Upper lobe of left lung (tissue), 6 donors: ENCODE measurements around the gene RAD51AP1. TPM values are rescaled to one million over a fixed set of nuclear protein-coding genes. Genes with fewer than 3 reads are reported as not detected.
"Not testable (repeated sequence)": the region's sequence is repeated elsewhere in the genome, so short reads cannot be mapped to it uniquely, and the experiment has no call there.

Source experiments
- ATAC-seq, 2 donors: fragments of 200-7000 bp; cut with Tn5 transposase; one replicate each; pipeline ENCODE4 v1.9.1; 2022; ENCODE audit warnings: mild to moderate bottlenecking in 2 of 2, moderate library complexity in 2 of 2; ENCODE audit not compliant: low FRiP score in 2 of 2
- DNase-seq, 2 donors: peaks; one replicate each; pipeline ENCODE4 v3.0.0-alpha.2; 2019 to 2020
- H3K27ac ChIP-seq, 4 donors: fragments of 200-600 bp; sonication (generic); one replicate each; pipeline ENCODE4 v1.5.1; 2016 to 2019
- H3K27me3 ChIP-seq, 4 donors: fragments of 200-600 bp; sonication (generic); one replicate each; pipeline ENCODE4 v1.5.1; 2017 to 2019
- H3K36me3 ChIP-seq, 4 donors: fragments of 200-600 bp; sonication (generic); one replicate each; pipeline ENCODE4 v1.5.1; 2016 to 2019
- H3K4me1 ChIP-seq, 4 donors: fragments of 200-600 bp; sonication (generic); one replicate each; pipeline ENCODE4 v1.5.1; 2018 to 2019
- H3K4me3 ChIP-seq, 4 donors: fragments of 200-600 bp; sonication (generic); one replicate each; pipeline ENCODE4 v1.5.1; 2017 to 2019; ENCODE audit warnings: mild to moderate bottlenecking in 2 of 4, moderate library complexity in 1 of 4
- H3K9me3 ChIP-seq, 4 donors: fragments of 200-600 bp; sonication (generic); one replicate each; pipeline ENCODE4 v1.5.1; 2018 to 2019
- CTCF ChIP-seq, 6 experiments: fragments of 450-650 bp in 4 of 6; fragments of 200-600 bp in 2 of 6; sonication (generic) in 2 of 6; IDR thresholded peaks; one replicate each; pipeline ENCODE4 v1.5.1; 2016 to 2019; ENCODE audit warnings: antibody characterized with exemption in 6 of 6
- EP300 ChIP-seq, 4 donors: sonication (generic); formaldehyde crosslinking; IDR thresholded peaks; one replicate each; pipeline ENCODE4 v1.5.1; 2017; ENCODE audit warnings: antibody characterized with exemption in 4 of 4, control low read depth in 2 of 4
- POLR2A ChIP-seq, 4 donors: fragments of 450-650 bp; IDR thresholded peaks; one replicate each; pipeline ENCODE4 v1.5.1; 2016 to 2017; ENCODE audit warnings: antibody characterized with exemption in 4 of 4, mild to moderate bottlenecking in 2 of 4
- POLR2AphosphoS5 ChIP-seq, 2 donors: sonication (generic); formaldehyde crosslinking; IDR thresholded peaks; one replicate each; pipeline ENCODE4 v1.5.1; 2017; ENCODE audit warnings: antibody characterized with exemption in 2 of 2
- WGBS, 2 donors: methylation state at CpG; one replicate each; pipeline ENCODE4 v1.1.5; 2017 to 2018; 5-methylcytosine and 5-hydroxymethylcytosine counted together
- total RNA-seq, 6 donors: library from RNA; depleted of rRNA in 4 of 6; stranded (reverse); fragments of >200 nt in 4 of 6; gene quantifications; one replicate each; pipeline versions ENCODE4 v1.1.0 to v1.2.1, GENCODE V29; 2016 to 2021
- donor health status: DM: no; HTN: no; CAD: no; lungs with moderate emphysema.
- donor health status: DM: no; HTN: yes; CAD: no; lungs with severe emphysema.

The RAD51AP1 gene
- total RNA-seq, 6 donors from 2014 or later: 1.0 to 5.0 (median 2.1) TPM

GRCh38 chr12:4499186-4499585, 39.5 kb upstream of the RAD51AP1 start:
- no peak for ATAC-seq
- no peak for DNase-seq
- WGBS, 2 donors: 97 to 98% methylated on average over 1 of the region's 1 CpG
- Histone ChIP-seq H3K27me3 (no peaks in the 10 kb centered on the region), H3K9me3 (no peaks in the 10 kb centered on the region), H3K4me3 (no peak overlapping the region), H3K4me1 (no peaks in the 10 kb centered on the region), H3K27ac (no peak overlapping the region), H3K36me3 (peaks cover 0 to 83% (median 27%) of the 10 kb centered on the region in 4 donors)
- TF ChIP-seq POLR2AphosphoS5 (IDR thresholded peaks at IDR 0.05) (no peak), EP300 (IDR thresholded peaks at IDR 0.05) (no peak), CTCF (IDR thresholded peaks at IDR 0.05) (no peak), POLR2A (IDR thresholded peaks at IDR 0.05) (no peak)

- no peak for ATAC-seq
Measured at GRCh38 chr12:4505376-4505986, 33.2 kb upstream of the RAD51AP1 start.

GRCh38 chr12:4506430-4506829, 32.3 kb upstream of the RAD51AP1 start:
- WGBS, 2 donors: 79 to 81% methylated on average over 3 of the region's 3 CpGs
- Histone ChIP-seq H3K4me3 (no peak overlapping the region), H3K36me3 (peaks cover 0 to 39% (median 12%) of the 10 kb centered on the region in 4 donors), H3K27me3 (no peaks in the 10 kb centered on the region), H3K4me1 (no peaks in the 10 kb centered on the region), H3K9me3 (no peaks in the 10 kb centered on the region), H3K27ac (no peak overlapping the region)
- no peak for TF ChIP-seq EP300 (IDR thresholded peaks at IDR 0.05)
- no peak for ATAC-seq
- no peak for DNase-seq

More at GRCh38 chr12:4505376-4505986, 33.2 kb upstream of the RAD51AP1 start:
- DNase-seq: no peak
- TF ChIP-seq POLR2AphosphoS5 (IDR thresholded peaks at IDR 0.05) (no peak), EP300 (IDR thresholded peaks at IDR 0.05) (no peak)
- WGBS, 2 donors: 98 to 100% methylated on average over 1 of the region's 1 CpG
- no peak overlapping the region for H3K4me3 ChIP-seq
- H3K4me1 ChIP-seq: no peaks in the 10 kb centered on the region
- no peak overlapping the region for H3K27ac ChIP-seq
- no peaks in the 10 kb centered on the region for H3K27me3 ChIP-seq
- peaks cover 0 to 44% (median 13%) of the 10 kb centered on the region in 4 donors for H3K36me3 ChIP-seq
- H3K9me3 ChIP-seq: no peaks in the 10 kb centered on the region

GRCh38 chr12:4506870-4507269, 31.8 kb upstream of the RAD51AP1 start:
- Histone ChIP-seq H3K9me3 (no peaks in the 10 kb centered on the region), H3K27ac (no peak overlapping the region), H3K4me3 (no peak overlapping the region), H3K27me3 (no peaks in the 10 kb centered on the region), H3K36me3 (peaks cover 0 to 35% (median 10%) of the 10 kb centered on the region in 4 donors), H3K4me1 (no peaks in the 10 kb centered on the region)
- DNase-seq (no peak), ATAC-seq (no peak)
- WGBS, 2 donors: 68 to 85% methylated on average over 5 of the region's 5 CpGs
- no peak for TF ChIP-seq CTCF (IDR thresholded peaks at IDR 0.05)
- TF ChIP-seq EP300 (IDR thresholded peaks at IDR 0.05): no peak
- no peak for TF ChIP-seq POLR2AphosphoS5 (IDR thresholded peaks at IDR 0.05)
- no peak for TF ChIP-seq POLR2A (IDR thresholded peaks at IDR 0.05)

- H3K4me1 ChIP-seq, H3K27me3 ChIP-seq, DNase-seq, H3K4me3 ChIP-seq, H3K27ac ChIP-seq, H3K9me3 ChIP-seq, ATAC-seq: not testable (repeated sequence)
- peaks cover 0 to 20% (median 8%) of the 10 kb centered on the region in 4 donors for H3K36me3 ChIP-seq
- WGBS, 2 donors: 98 to 99% methylated on average over 4 of the region's 4 CpGs
Measured at GRCh38 chr12:4508503-4508902, 30.2 kb upstream of the RAD51AP1 start.

GRCh38 chr12:4509269-4509668, 29.4 kb upstream of the RAD51AP1 start:
- H3K36me3 ChIP-seq: peaks cover 0 to 12% (median 7%) of the 10 kb centered on the region in 4 donors
- not testable (repeated sequence) for H3K4me1 ChIP-seq, H3K4me3 ChIP-seq, H3K9me3 ChIP-seq, H3K27ac ChIP-seq, ATAC-seq, H3K27me3 ChIP-seq
- 33 to 72% methylated on average over 3 to 6 of the region's 12 CpGs for WGBS, 2 donors
- DNase-seq: peak in 1 of 2 donors; percentile 13

- H3K9me3 ChIP-seq: no peaks in the 10 kb centered on the region
- no peak overlapping the region for H3K4me3 ChIP-seq
- peaks cover 3 to 53% (median 12%) of the 10 kb centered on the region in 4 donors for H3K36me3 ChIP-seq
- ATAC-seq (no peak), DNase-seq (no peak)
- no peak overlapping the region for H3K27ac ChIP-seq
- 88 to 94% methylated on average over 5 of the region's 5 CpGs for WGBS, 2 donors
- TF ChIP-seq POLR2AphosphoS5 (IDR thresholded peaks at IDR 0.05) (no peak), CTCF (IDR thresholded peaks at IDR 0.05) (no peak), EP300 (IDR thresholded peaks at IDR 0.05) (no peak)
- H3K27me3 ChIP-seq: no peaks in the 10 kb centered on the region
- no peaks in the 10 kb centered on the region for H3K4me1 ChIP-seq
Measured at GRCh38 chr12:4518106-4518728, 20.5 kb upstream of the RAD51AP1 start.

GRCh38 chr12:4523443-4523842, 15.2 kb upstream of the RAD51AP1 start:
- H3K4me1 ChIP-seq, H3K4me3 ChIP-seq, DNase-seq, H3K27ac ChIP-seq, H3K9me3 ChIP-seq, ATAC-seq, H3K27me3 ChIP-seq: not testable (repeated sequence)
- WGBS, 2 donors: 97 to 99% methylated on average over 7 of the region's 7 CpGs
- peaks cover 4 to 55% (median 12%) of the 10 kb centered on the region in 4 donors for H3K36me3 ChIP-seq
